ENCODE results near the gene BRI3BP.

DNA sequence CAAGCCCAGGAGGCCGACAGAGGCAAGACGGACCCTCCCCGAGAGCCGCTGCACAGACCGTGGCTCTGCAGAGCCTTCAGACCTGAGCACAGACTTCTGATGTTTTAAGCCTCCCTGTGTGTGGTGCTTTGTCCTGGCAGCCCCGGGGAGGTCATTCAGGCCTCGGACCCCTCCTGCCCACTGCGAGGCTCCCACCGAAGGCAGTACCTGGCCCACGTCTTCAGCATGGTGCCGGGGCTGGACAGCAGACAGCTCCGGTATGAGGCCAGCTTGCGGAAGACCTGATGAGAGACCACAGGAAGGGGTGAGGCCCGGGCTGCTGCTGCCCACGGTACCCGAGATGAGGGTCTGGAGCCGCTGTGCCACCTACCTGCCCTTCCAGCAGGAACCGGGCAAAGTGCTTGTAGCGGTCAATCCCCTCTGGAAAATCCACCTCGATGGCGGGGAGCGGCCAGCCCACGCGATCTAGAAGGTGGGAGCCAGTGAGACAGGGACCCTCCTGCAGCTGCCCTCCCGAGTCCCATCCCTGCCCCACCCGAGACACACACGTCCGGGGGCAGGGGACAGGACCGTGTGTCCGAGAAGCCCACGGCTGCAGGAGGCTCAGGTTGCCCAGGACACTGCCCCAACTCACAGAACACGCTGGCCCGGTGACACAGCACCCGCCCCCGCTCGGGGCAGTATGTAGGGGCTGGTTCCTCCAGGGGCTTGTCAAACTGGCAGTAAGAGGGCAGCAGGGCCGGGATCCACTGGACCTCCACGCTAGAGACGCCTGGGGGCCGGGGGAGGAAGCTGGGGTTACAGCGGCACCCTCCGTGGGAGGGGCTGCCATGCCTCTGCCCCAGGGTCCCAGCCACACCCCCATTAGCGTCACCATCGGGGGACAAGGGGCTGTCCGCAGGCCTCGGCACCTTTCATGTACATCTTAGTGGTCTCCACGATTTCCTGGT lies 43.4 kb upstream of the BRI3BP start:
- TF ChIP-seq, protein P1, sequence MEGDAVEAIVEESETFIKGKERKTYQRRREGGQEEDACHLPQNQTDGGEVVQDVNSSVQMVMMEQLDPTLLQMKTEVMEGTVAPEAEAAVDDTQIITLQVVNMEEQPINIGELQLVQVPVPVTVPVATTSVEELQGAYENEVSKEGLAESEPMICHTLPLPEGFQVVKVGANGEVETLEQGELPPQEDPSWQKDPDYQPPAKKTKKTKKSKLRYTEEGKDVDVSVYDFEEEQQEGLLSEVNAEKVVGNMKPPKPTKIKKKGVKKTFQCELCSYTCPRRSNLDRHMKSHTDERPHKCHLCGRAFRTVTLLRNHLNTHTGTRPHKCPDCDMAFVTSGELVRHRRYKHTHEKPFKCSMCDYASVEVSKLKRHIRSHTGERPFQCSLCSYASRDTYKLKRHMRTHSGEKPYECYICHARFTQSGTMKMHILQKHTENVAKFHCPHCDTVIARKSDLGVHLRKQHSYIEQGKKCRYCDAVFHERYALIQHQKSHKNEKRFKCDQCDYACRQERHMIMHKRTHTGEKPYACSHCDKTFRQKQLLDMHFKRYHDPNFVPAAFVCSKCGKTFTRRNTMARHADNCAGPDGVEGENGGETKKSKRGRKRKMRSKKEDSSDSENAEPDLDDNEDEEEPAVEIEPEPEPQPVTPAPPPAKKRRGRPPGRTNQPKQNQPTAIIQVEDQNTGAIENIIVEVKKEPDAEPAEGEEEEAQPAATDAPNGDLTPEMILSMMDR (IDR thresholded peaks at IDR 0.05): no peak
- no peak for TF ChIP-seq POLR2AphosphoS5 (IDR thresholded peaks at IDR 0.05)
- no peak for TF ChIP-seq POLR2A (IDR thresholded peaks at IDR 0.05)
- TF ChIP-seq EP300 (IDR thresholded peaks at IDR 0.05): no peak

Measured in sigmoid colon (tissue), 4 donors.